HG03469 (cell line): ENCODE data around the gene SLC11A2.
"Not testable (repeated sequence)": the region's sequence is repeated elsewhere in the genome, so short reads cannot be mapped to it uniquely, and the experiment has no call there.

Source experiments
- ATAC-seq: cut with Tn5 transposase; IDR thresholded peaks from one replicate; pipeline ENCODE4 v1.9.1; 2021; ENCODE audit warnings: mild to moderate bottlenecking, moderate library complexity, moderate number of reproducible peaks; ENCODE audit not compliant: unreplicated experiment

The SLC11A2 gene

GRCh38 chr12:51027342-51027835 lies 1.2 kb upstream of the SLC11A2 start:
- ATAC-seq, result no peak

GRCh38 chr12:51025338-51025835 lies 797 bp downstream of the SLC11A2 start:
- no peak for ATAC-seq

- ATAC-seq, result no peak
Measured at GRCh38 chr12:51023625-51024382, 2.4 kb downstream of the SLC11A2 start.

- no peak for ATAC-seq
Measured at GRCh38 chr12:51021694-51022093, 4.5 kb downstream of the SLC11A2 start.

- ATAC-seq, result no peak
Measured at GRCh38 chr12:51020448-51021182, 5.6 kb downstream of the SLC11A2 start.

GRCh38 chr12:51019927-51020326 lies 6.3 kb downstream of the SLC11A2 start:
- no peak for ATAC-seq

GRCh38 chr12:51018956-51019355 lies 7.2 kb downstream of the SLC11A2 start:
- no peak for ATAC-seq

GRCh38 chr12:51017452-51017851 lies 8.7 kb downstream of the SLC11A2 start:
- no peak for ATAC-seq

GRCh38 chr12:51014467-51014866 lies 11.7 kb downstream of the SLC11A2 start:
- not testable (repeated sequence) for ATAC-seq

GRCh38 chr12:51013441-51013840 lies 12.7 kb downstream of the SLC11A2 start:
- ATAC-seq, result no peak

- no peak for ATAC-seq
Measured at GRCh38 chr12:51012570-51013236, 13.5 kb downstream of the SLC11A2 start.

GRCh38 chr12:51011955-51012354 lies 14.2 kb downstream of the SLC11A2 start:
- no peak for ATAC-seq

GRCh38 chr12:51009056-51009440 lies 17.1 kb downstream of the SLC11A2 start:
- no peak for ATAC-seq

GRCh38 chr12:51008329-51009055 lies 17.7 kb downstream of the SLC11A2 start:
- ATAC-seq, result no peak

- no peak for ATAC-seq
Measured at GRCh38 chr12:51005671-51006070, 20.5 kb downstream of the SLC11A2 start.

- no peak for ATAC-seq
Measured at GRCh38 chr12:51005030-51005429, 21.2 kb downstream of the SLC11A2 start.

GRCh38 chr12:51004504-51004903 lies 21.7 kb downstream of the SLC11A2 start:
- no peak for ATAC-seq

- no peak for ATAC-seq
Measured at GRCh38 chr12:51001799-51002198, 24.4 kb downstream of the SLC11A2 start.

- ATAC-seq, result no peak
Measured at GRCh38 chr12:51000245-51000644, 25.9 kb downstream of the SLC11A2 start.

GRCh38 chr12:50999093-50999492 lies 27.1 kb downstream of the SLC11A2 start:
- no peak for ATAC-seq

- ATAC-seq, result no peak
Measured at GRCh38 chr12:50992819-50993218, 33.4 kb downstream of the SLC11A2 start.
